KMS-11 (cell line): ENCODE measurements around the gene ELFN1.

Source experiments
- H2AFZ ChIP-seq: fragments of 200-600 bp; sonication (generic); 2 replicates; pipeline ENCODE4 v1.6.1; 2016; ENCODE audit warnings: antibody characterized with exemption, mixed run types, low read depth
- H3K27ac ChIP-seq: fragments of 200-600 bp; sonication (generic); 2 replicates; pipeline ENCODE4 v1.6.1; 2016; ENCODE audit warnings: mild to moderate bottlenecking, mixed run types
- H3K27me3 ChIP-seq: fragments of 200-600 bp; sonication (generic); 2 replicates; pipeline ENCODE4 v1.6.1; 2017; ENCODE audit warnings: mild to moderate bottlenecking, low read depth, mixed run types, moderate library complexity; ENCODE audit not compliant: insufficient read depth
- H3K36me3 ChIP-seq: fragments of 200-600 bp; sonication (generic); 2 replicates; pipeline ENCODE4 v1.6.1; 2017; ENCODE audit warnings: mild to moderate bottlenecking, mixed run types; ENCODE audit not compliant: insufficient read depth
- H3K4me1 ChIP-seq: fragments of 200-600 bp; sonication (generic); 2 replicates; pipeline ENCODE4 v1.6.1; 2016; ENCODE audit warnings: mild to moderate bottlenecking, low read depth, mixed run types; ENCODE audit not compliant: poor library complexity, severe bottlenecking
- H3K4me2 ChIP-seq: fragments of 200-600 bp; sonication (generic); 2 replicates; pipeline ENCODE4 v1.7.0; 2016; ENCODE audit warnings: mild to moderate bottlenecking, mixed run types
- H3K4me3 ChIP-seq: fragments of 200-600 bp; sonication (generic); IDR thresholded peaks from 2 replicates; pipeline ENCODE4 v1.6.1; 2017; ENCODE audit warnings: low read depth, low read length, mixed read lengths; ENCODE audit not compliant: insufficient read depth
- H3K79me2 ChIP-seq: fragments of 200-600 bp; sonication (generic); 2 replicates; pipeline ENCODE4 v1.6.1; 2016; ENCODE audit warnings: low read depth, mixed run types; ENCODE audit not compliant: insufficient read depth
- H3K9ac ChIP-seq: fragments of 200-600 bp; sonication (generic); 2 replicates; pipeline ENCODE4 v1.6.1; 2016; ENCODE audit warnings: mild to moderate bottlenecking, mixed run types
- H4K20me1 ChIP-seq: fragments of 200-600 bp; sonication (generic); 2 replicates; pipeline ENCODE4 v1.6.1; 2016; ENCODE audit warnings: mild to moderate bottlenecking, mixed run types; ENCODE audit not compliant: insufficient read depth
- CTCF ChIP-seq: fragments of 200-600 bp; sonication (generic); conservative IDR thresholded peaks from 2 replicates; pipeline ENCODE4 v1.6.1; 2017; ENCODE audit warnings: low read depth, mild to moderate bottlenecking, antibody characterized with exemption, low read length, moderate library complexity, mixed read lengths

ELFN1 gene

DNA sequence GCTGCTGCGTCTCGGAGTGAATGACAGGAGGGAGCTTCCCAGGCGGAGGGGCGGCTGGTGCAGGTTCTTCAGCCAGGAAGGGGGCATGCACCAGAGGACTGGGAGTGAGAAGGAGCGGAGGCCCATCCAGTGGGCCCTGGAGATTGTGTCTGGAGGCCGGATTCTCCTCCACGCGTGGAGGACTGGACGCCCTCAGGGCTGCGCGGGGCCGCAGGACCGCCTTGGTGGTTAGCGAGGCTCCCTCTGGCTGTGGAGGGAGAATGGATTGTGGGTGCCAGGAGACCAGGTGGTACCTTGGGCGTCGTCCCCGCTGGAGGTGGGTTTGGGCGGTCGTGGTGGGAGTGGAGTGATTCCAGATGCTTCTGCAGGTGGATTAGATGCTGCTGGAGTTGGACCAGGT, 68.9 kb downstream of the ELFN1 start:
- H3K27ac ChIP-seq = no peak overlapping the region

DNA sequence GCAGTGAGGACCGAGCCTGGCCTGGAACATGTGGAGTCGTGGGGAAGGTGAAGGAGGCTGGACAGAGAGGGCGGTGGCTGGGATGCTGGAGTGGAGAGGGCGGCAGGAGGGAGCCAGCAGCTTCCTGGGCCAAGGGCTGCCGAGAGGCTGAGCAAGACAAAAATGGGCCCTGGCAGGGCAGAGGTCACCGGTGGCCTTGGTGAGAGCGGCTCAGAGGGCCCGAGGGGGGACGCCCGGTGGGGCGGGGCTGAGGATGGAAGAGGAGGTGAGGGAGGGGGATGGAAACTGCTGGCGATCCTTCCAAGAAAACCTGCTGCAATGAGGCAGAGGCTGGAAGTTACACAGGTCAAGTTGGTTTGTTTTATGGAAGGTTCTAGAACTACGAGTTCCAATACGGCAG, 69.5 kb downstream of the ELFN1 start:
- Histone ChIP-seq H3K27me3 (peaks cover 76% of the 10 kb centered on the region; the same call in 1 of the 2 replicates), H3K27ac (no peak overlapping the region), H3K9ac (no peak overlapping the region), H3K79me2 (no peaks in the 10 kb centered on the region), H3K36me3 (no peaks in the 10 kb centered on the region), H3K4me1 (no peaks in the 10 kb centered on the region), H3K4me2 (no peak overlapping the region), H2AFZ (no peak overlapping the region), H4K20me1 (no peaks in the 10 kb centered on the region), H3K4me3 (no peak overlapping the region)
- no peak for TF ChIP-seq CTCF

More for the DNA sequence above, 68.9 kb downstream of the ELFN1 start:
- no peaks in the 10 kb centered on the region for H4K20me1 ChIP-seq
- no peaks in the 10 kb centered on the region for H3K79me2 ChIP-seq
- TF ChIP-seq CTCF = no peak
- H3K9ac ChIP-seq = no peak overlapping the region
- H3K27me3 ChIP-seq = peaks cover 81% of the 10 kb centered on the region; the same call in 1 of the 2 replicates
- H3K4me2 ChIP-seq = no peak overlapping the region
- H3K4me1 ChIP-seq = no peaks in the 10 kb centered on the region
- no peak overlapping the region for H2AFZ ChIP-seq
- H3K36me3 ChIP-seq = no peaks in the 10 kb centered on the region
- no peak overlapping the region for H3K4me3 ChIP-seq

- no peak overlapping the region for H3K4me2 ChIP-seq
- H3K4me3 ChIP-seq = no peak overlapping the region
- no peak overlapping the region for H3K27ac ChIP-seq
- H3K36me3 ChIP-seq = no peaks in the 10 kb centered on the region
- H3K9ac ChIP-seq = no peak overlapping the region
- H4K20me1 ChIP-seq = no peaks in the 10 kb centered on the region
- no peaks in the 10 kb centered on the region for H3K4me1 ChIP-seq
- no peak for TF ChIP-seq CTCF
- H3K27me3 ChIP-seq = peaks cover 72% of the 10 kb centered on the region; the same call in 1 of the 2 replicates
- no peak overlapping the region for H2AFZ ChIP-seq
- H3K79me2 ChIP-seq = no peaks in the 10 kb centered on the region
Measured at GRCh38 chr7:1740214-1740613, 70.1 kb downstream of the ELFN1 start.

DNA sequence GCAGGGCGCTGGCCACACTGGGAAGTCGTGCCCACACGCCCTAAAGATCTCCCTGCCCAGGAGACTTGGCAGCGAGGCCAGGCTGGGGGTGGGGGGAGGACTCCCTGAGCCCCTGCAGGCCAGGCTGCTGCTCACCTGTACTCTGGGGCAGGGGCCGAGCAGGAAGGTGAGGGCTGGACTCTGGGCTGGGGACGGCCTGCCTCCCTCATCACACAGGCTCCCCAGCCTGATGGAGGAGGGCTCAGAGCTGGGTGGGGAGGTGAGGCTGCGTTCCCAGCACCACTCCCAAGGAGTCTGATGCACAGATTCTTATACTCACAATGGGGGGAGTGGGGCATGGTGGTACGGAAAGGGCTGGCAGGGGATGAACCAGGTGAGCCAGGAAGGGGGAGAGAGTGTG, 71.2 kb downstream of the ELFN1 start:
- TF ChIP-seq CTCF = no peak
- Histone ChIP-seq H2AFZ (no peak overlapping the region), H3K4me2 (no peak overlapping the region), H3K79me2 (no peaks in the 10 kb centered on the region), H3K4me1 (no peaks in the 10 kb centered on the region), H3K27ac (no peak overlapping the region), H3K36me3 (no peaks in the 10 kb centered on the region), H3K9ac (no peak overlapping the region), H3K27me3 (peaks cover 63% of the 10 kb centered on the region; the same call in 1 of the 2 replicates), H3K4me3 (no peak overlapping the region), H4K20me1 (no peaks in the 10 kb centered on the region)
